ENCODE measurements around the gene NGF. TPM values are rescaled to one million over a fixed set of nuclear protein-coding genes. Genes with fewer than 3 reads are reported as not detected.
"Not testable (repeated sequence)": the region's sequence is repeated elsewhere in the genome, so short reads cannot be mapped to it uniquely, and the experiment has no call there.

Gene NGF
- polyA plus RNA-seq, 1 donor, result 1.4 TPM

DNA sequence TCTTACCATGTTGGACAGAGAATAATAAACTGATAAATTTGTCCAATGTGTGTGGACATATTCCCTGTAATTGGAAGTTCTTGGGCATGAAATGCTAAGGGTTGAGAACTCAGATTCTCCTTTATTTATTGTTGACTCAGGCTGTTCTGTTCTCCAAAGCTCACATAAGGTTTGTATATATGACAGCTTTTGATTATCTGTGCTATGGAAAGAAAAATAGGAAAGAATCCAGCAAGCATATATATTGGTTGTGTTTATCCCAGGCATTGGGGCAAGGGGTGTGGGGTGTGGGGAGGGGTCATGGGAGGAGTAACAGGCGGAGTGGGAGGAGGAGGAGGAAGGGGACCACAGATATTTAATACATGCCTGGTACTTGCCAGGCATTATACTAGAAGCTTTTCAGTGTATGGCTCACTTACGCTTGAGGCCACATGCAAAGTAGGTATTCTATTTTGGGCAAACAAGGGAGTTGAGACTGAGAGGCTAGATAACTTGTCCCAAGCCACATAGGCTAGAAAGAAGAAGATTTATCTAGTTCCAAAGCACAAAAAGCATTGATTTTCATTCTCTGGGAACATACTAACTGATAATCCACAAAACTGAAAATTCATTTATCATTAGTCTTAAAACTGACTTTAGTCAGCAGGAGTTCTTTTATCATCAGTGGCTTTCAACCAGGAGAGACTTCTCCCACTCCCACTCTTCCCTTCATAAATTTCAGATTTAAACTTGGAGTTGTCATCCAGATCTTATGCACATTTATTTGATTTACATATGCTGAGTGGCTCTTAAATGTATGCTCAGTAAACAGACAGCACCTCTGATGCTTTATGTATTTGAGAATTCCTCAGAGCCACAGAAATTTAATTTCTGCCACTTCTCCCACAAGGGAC is 27.2 kb downstream of the NGF start:
- Histone ChIP-seq H3K4me1 (ENCODE audit: control insufficient read depth, insufficient read depth, low read length) (no peaks in the 10 kb centered on the region), H3K27ac (ENCODE audit: low read length) (no peak overlapping the region), H3K27me3 (ENCODE audit: control insufficient read depth, insufficient read depth, low read length) (peaks cover 2% of the 10 kb centered on the region), H3K36me3 (ENCODE audit: control insufficient read depth, insufficient read depth, low read length) (no peaks in the 10 kb centered on the region), H3K9me3 (ENCODE audit: control insufficient read depth, low read depth, low read length) (no peaks in the 10 kb centered on the region), H3K4me3 (ENCODE audit: low read length) (no peak overlapping the region)
- WGBS (ENCODE audit: insufficient coverage, low lambda C conversion rate), result no CpG with 5 or more reads among the region's 2 CpGs
- no peak for DNase-seq

DNA sequence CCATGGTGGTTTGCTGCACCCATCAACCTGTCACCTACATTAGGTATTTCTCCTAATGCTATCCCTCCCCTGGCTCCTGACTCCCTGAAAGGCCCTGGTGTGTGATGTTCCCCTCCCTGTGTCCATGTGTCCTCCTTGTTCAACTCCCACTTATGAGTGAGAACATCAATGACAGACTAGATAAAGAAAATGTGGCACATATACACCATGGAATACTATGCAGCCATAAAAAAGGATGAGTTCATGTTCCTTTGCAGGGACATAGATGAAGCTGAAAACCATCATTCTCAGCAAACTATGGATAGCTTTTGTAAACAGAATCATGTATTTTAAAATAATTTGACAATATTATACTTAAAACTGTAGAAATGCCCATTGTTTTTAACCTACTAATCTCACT is 28.5 kb downstream of the NGF start:
- not testable (repeated sequence) for DNase-seq; H3K27ac ChIP-seq (ENCODE audit: low read length); H3K4me1 ChIP-seq (ENCODE audit: control insufficient read depth, insufficient read depth, low read length)

GRCh38 chr1:115308969-115309368 is 29.1 kb downstream of the NGF start:
- Histone ChIP-seq H3K4me3 (ENCODE audit: low read length) (no peak overlapping the region), H3K4me1 (ENCODE audit: control insufficient read depth, insufficient read depth, low read length) (no peaks in the 10 kb centered on the region)
- no CpG with 5 or more reads among the region's 1 CpG for WGBS (ENCODE audit: insufficient coverage, low lambda C conversion rate)

More for the DNA sequence above, 28.5 kb downstream of the NGF start:
- not testable (repeated sequence) for H3K36me3 ChIP-seq (ENCODE audit: control insufficient read depth, insufficient read depth, low read length); H3K27me3 ChIP-seq (ENCODE audit: control insufficient read depth, insufficient read depth, low read length); H3K4me3 ChIP-seq (ENCODE audit: low read length); H3K9me3 ChIP-seq (ENCODE audit: control insufficient read depth, low read depth, low read length)

GRCh38 chr1:115307661-115308060 is 30.4 kb downstream of the NGF start:
- Histone ChIP-seq H3K9me3 (ENCODE audit: control insufficient read depth, low read depth, low read length) (no peaks in the 10 kb centered on the region), H3K4me3 (ENCODE audit: low read length) (no peak overlapping the region), H3K27me3 (ENCODE audit: control insufficient read depth, insufficient read depth, low read length) (no peaks in the 10 kb centered on the region), H3K36me3 (ENCODE audit: control insufficient read depth, insufficient read depth, low read length) (no peaks in the 10 kb centered on the region), H3K27ac (ENCODE audit: low read length) (no peak overlapping the region), H3K4me1 (ENCODE audit: control insufficient read depth, insufficient read depth, low read length) (no peaks in the 10 kb centered on the region)
- no peak for DNase-seq

More at GRCh38 chr1:115308969-115309368, 29.1 kb downstream of the NGF start:
- Histone ChIP-seq H3K9me3 (ENCODE audit: control insufficient read depth, low read depth, low read length) (no peaks in the 10 kb centered on the region), H3K27me3 (ENCODE audit: control insufficient read depth, insufficient read depth, low read length) (peaks cover 2% of the 10 kb centered on the region), H3K36me3 (ENCODE audit: control insufficient read depth, insufficient read depth, low read length) (no peaks in the 10 kb centered on the region), H3K27ac (ENCODE audit: low read length) (no peak overlapping the region)
- no peak for DNase-seq

DNA sequence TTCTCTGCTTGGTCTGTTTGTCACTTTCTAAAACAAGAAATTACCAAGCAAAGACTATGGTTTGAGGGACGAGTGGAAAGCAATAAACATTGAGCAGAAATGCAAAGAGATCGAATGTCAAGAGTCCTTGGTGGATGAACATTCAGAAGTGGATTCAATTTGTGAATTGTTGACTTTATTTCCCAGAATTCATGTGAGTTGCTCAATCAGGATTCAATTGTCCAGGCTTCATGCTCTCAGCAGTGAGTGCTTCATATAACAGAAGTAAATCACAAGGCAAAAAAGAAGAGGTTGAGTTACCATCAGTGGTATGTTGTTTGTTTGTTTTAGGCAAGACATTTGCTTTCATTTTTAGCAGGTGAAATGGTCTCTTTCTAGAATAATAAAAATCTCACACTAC is 31.9 kb downstream of the NGF start:
- H3K27ac ChIP-seq (ENCODE audit: low read length), result no peak overlapping the region
- H3K9me3 ChIP-seq (ENCODE audit: control insufficient read depth, low read depth, low read length), result no peaks in the 10 kb centered on the region
- H3K4me1 ChIP-seq (ENCODE audit: control insufficient read depth, insufficient read depth, low read length), result no peaks in the 10 kb centered on the region
- H3K27me3 ChIP-seq (ENCODE audit: control insufficient read depth, insufficient read depth, low read length), result no peaks in the 10 kb centered on the region
- H3K36me3 ChIP-seq (ENCODE audit: control insufficient read depth, insufficient read depth, low read length), result no peaks in the 10 kb centered on the region
- WGBS (ENCODE audit: insufficient coverage, low lambda C conversion rate), result no CpG with 5 or more reads among the region's 2 CpGs
- no peak overlapping the region for H3K4me3 ChIP-seq (ENCODE audit: low read length)
- no peak for DNase-seq

DNA sequence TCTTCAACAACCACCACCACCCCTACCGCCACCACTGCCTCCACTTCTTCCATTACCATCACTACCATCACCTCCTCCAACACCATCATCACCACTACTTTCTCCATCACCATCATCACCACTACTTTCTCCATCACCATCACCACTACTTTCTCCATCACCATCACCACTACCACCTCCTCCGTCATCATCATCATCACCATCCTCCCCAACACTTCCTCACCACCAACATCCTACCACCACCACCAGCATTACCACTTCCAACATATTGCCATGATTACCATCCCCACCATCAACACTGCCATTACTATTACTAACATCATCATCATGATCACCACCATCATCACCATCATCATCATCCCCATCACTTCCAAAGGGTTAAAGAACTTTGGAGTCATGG is 34.7 kb downstream of the NGF start:
- DNase-seq, result no peak
- Histone ChIP-seq H3K4me3 (ENCODE audit: low read length) (no peak overlapping the region), H3K9me3 (ENCODE audit: control insufficient read depth, low read depth, low read length) (no peaks in the 10 kb centered on the region), H3K4me1 (ENCODE audit: control insufficient read depth, insufficient read depth, low read length) (peaks cover 2% of the 10 kb centered on the region), H3K27ac (ENCODE audit: low read length) (no peak overlapping the region), H3K36me3 (ENCODE audit: control insufficient read depth, insufficient read depth, low read length) (no peaks in the 10 kb centered on the region), H3K27me3 (ENCODE audit: control insufficient read depth, insufficient read depth, low read length) (no peaks in the 10 kb centered on the region)
- WGBS (ENCODE audit: insufficient coverage, low lambda C conversion rate), result 100% methylated on average over 2 of the region's 2 CpGs

DNA sequence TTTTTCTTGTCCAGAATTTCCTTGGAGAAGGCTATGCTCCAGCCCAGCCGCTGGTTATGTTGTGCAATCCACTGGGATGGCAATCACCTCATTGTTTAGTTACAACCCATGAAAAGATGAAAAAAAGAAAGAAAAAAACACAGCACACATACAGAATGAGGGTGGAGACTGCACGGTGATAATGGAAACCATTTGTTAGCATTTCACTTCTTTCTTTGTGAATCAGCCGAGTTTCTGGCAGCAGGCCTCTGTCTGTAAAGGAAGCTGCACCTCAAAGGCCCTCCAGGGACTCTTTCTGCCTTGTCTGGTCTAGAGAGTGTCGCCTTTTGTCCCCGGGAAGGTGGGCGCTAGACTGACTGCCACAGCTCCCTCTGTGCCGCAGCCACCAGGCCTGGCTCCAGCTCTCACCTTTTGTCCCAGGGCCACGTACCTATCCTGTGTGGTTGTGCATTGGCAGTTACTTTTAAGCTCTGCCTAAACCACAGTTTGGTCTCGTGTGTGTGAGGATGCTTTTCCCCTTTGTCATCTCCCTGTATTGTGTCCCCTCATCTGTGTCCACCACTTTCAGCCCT is 35.6 kb downstream of the NGF start:
- H3K9me3 ChIP-seq (ENCODE audit: control insufficient read depth, low read depth, low read length), result no peaks in the 10 kb centered on the region
- no peaks in the 10 kb centered on the region for H3K27me3 ChIP-seq (ENCODE audit: control insufficient read depth, insufficient read depth, low read length)
- H3K36me3 ChIP-seq (ENCODE audit: control insufficient read depth, insufficient read depth, low read length), result no peaks in the 10 kb centered on the region
- H3K4me3 ChIP-seq (ENCODE audit: low read length), result no peak overlapping the region
- no CpG with 5 or more reads among the region's 9 CpGs for WGBS (ENCODE audit: insufficient coverage, low lambda C conversion rate)
- DNase-seq, result no peak
- peaks cover 2% of the 10 kb centered on the region for H3K4me1 ChIP-seq (ENCODE audit: control insufficient read depth, insufficient read depth, low read length)
- no peak overlapping the region for H3K27ac ChIP-seq (ENCODE audit: low read length)

- no peak for DNase-seq
- Histone ChIP-seq H3K27me3 (ENCODE audit: control insufficient read depth, insufficient read depth, low read length) (no peaks in the 10 kb centered on the region), H3K27ac (ENCODE audit: low read length) (no peak overlapping the region), H3K4me3 (ENCODE audit: low read length) (no peak overlapping the region), H3K9me3 (ENCODE audit: control insufficient read depth, low read depth, low read length) (no peaks in the 10 kb centered on the region), H3K4me1 (ENCODE audit: control insufficient read depth, insufficient read depth, low read length) (peaks cover 2% of the 10 kb centered on the region), H3K36me3 (ENCODE audit: control insufficient read depth, insufficient read depth, low read length) (no peaks in the 10 kb centered on the region)
- no CpG with 5 or more reads among the region's 8 CpGs for WGBS (ENCODE audit: insufficient coverage, low lambda C conversion rate)
Measured at GRCh38 chr1:115301438-115302020, 36.5 kb downstream of the NGF start.

DNA sequence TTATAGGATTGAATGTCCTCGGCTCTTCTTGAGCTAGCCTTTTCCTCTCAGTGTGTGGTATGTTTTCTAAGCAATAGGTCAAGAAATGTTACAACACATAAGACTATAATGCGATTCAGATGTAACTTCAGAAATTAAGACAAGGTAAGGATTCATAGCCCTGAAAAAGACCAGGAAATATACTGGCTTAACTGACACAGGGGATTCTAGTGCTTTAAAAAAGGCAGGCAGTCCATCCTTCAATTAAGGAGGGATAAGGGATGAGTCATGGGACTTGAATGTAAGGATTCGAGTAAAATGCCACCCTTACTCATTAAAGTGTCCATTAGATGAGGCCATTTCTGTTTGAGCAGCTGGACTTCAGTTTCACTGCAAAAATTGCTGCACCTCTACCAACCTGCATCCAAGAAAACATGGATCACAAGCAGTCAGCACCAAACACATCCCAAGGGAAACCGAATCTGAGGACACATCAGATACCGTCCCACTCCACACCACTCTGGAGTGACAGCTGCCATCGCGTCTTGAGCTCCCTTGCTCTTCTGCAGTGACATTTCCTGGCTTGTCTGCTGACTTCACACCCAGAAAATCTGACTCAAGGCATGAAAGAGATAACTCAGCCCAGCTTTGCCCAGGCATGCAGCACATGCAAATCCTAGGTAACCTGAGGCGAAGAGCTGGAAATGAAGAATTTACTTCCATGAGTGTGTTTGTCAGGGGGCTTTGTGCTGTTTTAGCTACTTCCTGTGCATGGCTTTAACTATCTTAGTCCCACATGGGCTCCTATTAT is 37.8 kb downstream of the NGF start:
- no peak overlapping the region for H3K27ac ChIP-seq (ENCODE audit: low read length)
- no peak for DNase-seq
- H3K27me3 ChIP-seq (ENCODE audit: control insufficient read depth, insufficient read depth, low read length), result no peaks in the 10 kb centered on the region
- H3K4me3 ChIP-seq (ENCODE audit: low read length), result no peak overlapping the region
- H3K4me1 ChIP-seq (ENCODE audit: control insufficient read depth, insufficient read depth, low read length), result peaks cover 2% of the 10 kb centered on the region
- H3K36me3 ChIP-seq (ENCODE audit: control insufficient read depth, insufficient read depth, low read length), result no peaks in the 10 kb centered on the region
- WGBS (ENCODE audit: insufficient coverage, low lambda C conversion rate), result no CpG with 5 or more reads among the region's 8 CpGs
- H3K9me3 ChIP-seq (ENCODE audit: control insufficient read depth, low read depth, low read length), result no peaks in the 10 kb centered on the region

DNA sequence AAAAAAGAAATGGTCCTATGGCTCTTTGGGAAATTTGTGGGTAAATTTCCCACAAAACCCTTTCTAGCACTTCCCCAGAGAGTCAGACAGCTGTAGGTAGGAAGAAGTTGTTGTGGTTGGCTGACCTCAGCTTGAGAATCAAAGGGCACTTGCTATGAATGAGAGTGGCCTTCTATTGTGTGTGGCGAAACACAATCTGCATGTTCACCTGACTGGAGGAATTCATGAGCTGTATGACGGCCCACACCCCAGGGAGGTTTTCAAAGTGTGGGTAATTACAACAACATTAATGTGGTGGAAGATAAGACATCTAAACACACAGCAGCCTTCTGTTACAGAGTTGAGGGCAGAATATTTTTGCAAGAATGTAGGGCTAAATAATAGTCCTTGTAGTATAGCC is 38.8 kb downstream of the NGF start:
- DNase-seq, result peak; percentile 61 to 79
- Histone ChIP-seq H3K9me3 (ENCODE audit: control insufficient read depth, low read depth, low read length) (no peaks in the 10 kb centered on the region), H3K27ac (ENCODE audit: low read length) (peak overlapping the region; percentile 19), H3K27me3 (ENCODE audit: control insufficient read depth, insufficient read depth, low read length) (no peaks in the 10 kb centered on the region), H3K4me3 (ENCODE audit: low read length) (no peak overlapping the region), H3K4me1 (ENCODE audit: control insufficient read depth, insufficient read depth, low read length) (peaks cover 2% of the 10 kb centered on the region), H3K36me3 (ENCODE audit: control insufficient read depth, insufficient read depth, low read length) (no peaks in the 10 kb centered on the region)
- WGBS (ENCODE audit: insufficient coverage, low lambda C conversion rate), result no CpG with 5 or more reads among the region's 2 CpGs
